HG03457 (cell line): ENCODE results near the gene CTBP2.
"Not testable (repeated sequence)": the region's sequence is repeated elsewhere in the genome, so short reads cannot be mapped to it uniquely, and the experiment has no call there.

ENCODE experiments used
- ATAC-seq: cut with Tn5 transposase; IDR thresholded peaks from one replicate; pipeline ENCODE4 v1.9.1; 2021; ENCODE audit warnings: moderate number of reproducible peaks; ENCODE audit not compliant: unreplicated experiment

Gene CTBP2

GRCh38 chr10:125160856-125161706 lies 718 bp upstream of the CTBP2 start:
- no peak for ATAC-seq

- no peak for ATAC-seq
Measured at GRCh38 chr10:125159486-125159931, 854 bp downstream of the CTBP2 start.

DNA sequence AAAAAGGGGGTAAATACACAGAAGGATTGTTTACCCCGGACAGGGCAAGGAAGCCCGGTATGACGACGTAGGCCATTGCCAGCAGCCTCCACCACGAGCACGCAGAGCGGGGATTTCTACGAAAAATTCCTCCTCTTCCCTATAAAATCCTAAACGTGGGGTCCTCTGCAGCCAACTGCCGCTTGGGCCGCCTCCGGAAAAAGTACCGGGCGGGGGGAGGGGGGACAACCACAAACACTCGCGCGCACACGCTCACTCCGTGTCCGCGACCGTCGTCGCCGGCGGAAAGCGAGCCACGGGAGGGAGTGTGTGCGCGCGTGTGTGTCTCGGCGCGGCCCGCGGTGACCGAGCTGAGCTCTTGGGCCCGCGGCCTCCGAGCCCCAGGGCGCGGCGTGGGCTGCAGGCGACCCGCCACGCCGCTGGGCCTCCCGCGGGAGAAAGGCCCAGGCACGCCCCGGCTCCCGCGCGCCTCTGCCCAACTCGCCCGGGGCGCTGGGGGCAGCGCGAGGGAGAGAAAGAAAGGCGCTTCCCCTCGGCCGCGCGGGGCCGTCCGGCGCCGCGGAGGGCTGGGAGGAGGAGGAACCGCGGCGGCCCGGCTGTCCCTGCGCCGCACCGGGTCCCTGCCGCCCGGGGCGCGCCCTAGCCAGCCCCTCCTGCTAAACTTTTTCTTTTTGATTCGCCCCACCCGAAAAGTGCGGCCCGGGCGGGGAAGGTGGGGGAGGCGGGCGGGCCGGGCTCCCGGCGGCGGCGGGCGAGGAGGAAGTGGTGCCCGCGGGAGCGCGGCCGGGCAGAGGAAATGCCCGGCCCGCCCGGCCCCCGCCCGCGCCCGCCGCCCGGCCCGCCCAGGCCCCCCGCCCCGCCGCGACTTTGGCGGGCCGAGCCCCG lies 1.5 kb downstream of the CTBP2 start:
- ATAC-seq: no peak

DNA sequence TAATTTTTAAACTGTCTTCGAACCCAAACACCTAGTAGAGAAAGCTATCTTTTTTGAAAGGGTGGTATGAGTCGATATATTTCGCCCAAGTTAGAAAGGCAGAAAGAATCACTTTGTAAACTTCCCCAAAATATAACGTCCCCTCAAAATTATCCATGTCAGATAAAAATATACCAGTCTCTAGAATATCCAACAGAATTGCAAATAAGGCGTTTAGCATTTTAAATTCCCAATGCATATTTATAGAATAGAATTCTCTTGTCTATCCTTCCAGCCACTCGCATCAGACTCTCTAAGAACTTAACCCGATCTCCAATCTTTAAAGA lies 2.1 kb downstream of the CTBP2 start:
- ATAC-seq: no peak

GRCh38 chr10:125157505-125157904 lies 2.9 kb downstream of the CTBP2 start:
- no peak for ATAC-seq

DNA sequence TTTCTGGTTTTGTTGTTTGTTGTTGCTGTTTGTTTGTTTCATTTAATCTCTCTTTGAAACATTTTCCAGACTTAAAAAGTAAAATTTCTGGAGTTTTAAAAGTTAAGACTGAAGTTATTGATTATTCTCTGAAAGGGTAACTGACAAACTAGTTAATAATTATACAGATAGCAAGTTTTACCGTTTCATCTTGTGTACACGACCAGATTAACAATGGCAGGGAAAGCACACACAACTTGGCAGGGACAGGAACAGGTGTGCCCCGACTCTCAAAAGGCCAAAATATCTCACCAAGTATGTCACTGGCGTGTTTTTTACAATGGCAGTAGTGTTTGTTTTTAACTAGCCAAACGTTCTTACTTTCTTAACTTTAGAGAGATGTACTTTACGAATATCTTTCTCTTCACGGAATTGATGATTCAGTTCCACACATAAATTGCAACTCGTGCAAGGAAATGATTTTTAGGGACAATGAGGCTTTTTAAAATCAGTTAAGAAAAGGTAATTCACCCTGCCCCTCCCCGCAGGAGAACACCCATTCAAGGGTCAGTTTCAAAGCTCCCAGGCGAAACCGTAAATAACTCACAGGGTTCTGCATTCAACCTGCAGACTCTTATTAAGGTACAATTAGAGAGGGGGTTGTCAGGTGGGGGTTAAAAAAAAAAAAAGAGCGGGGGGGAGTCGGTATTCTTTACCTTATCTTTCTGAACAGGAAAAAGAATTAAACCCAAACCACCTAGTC lies 3.5 kb downstream of the CTBP2 start:
- ATAC-seq: no peak

DNA sequence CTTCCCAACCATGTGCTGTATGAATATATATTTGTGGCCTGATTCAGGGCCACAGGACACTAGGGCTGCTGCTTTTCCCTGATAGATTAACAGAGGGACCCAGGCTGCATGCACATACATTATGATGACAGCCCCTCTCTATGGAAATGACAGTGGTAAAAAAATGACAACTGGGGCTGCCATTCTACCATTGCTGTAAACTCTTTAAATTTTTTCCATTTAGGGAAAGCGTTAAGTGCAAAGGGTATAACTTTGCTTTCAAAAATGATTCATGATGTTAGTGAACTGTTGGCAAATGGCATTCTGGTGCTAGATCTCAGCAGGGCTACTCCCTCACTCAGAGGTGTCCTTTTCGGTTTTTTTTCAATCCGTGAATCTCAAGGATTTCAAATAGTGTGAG lies 4.2 kb downstream of the CTBP2 start:
- no peak for ATAC-seq

GRCh38 chr10:125155101-125155500 lies 5.3 kb downstream of the CTBP2 start:
- no peak for ATAC-seq

- ATAC-seq: no peak
Measured at GRCh38 chr10:125154529-125154928, 5.8 kb downstream of the CTBP2 start.

GRCh38 chr10:125153703-125154490 lies 6.5 kb downstream of the CTBP2 start:
- ATAC-seq: no peak

- ATAC-seq: no peak
Measured at GRCh38 chr10:125152450-125153368, 7.7 kb downstream of the CTBP2 start.

DNA sequence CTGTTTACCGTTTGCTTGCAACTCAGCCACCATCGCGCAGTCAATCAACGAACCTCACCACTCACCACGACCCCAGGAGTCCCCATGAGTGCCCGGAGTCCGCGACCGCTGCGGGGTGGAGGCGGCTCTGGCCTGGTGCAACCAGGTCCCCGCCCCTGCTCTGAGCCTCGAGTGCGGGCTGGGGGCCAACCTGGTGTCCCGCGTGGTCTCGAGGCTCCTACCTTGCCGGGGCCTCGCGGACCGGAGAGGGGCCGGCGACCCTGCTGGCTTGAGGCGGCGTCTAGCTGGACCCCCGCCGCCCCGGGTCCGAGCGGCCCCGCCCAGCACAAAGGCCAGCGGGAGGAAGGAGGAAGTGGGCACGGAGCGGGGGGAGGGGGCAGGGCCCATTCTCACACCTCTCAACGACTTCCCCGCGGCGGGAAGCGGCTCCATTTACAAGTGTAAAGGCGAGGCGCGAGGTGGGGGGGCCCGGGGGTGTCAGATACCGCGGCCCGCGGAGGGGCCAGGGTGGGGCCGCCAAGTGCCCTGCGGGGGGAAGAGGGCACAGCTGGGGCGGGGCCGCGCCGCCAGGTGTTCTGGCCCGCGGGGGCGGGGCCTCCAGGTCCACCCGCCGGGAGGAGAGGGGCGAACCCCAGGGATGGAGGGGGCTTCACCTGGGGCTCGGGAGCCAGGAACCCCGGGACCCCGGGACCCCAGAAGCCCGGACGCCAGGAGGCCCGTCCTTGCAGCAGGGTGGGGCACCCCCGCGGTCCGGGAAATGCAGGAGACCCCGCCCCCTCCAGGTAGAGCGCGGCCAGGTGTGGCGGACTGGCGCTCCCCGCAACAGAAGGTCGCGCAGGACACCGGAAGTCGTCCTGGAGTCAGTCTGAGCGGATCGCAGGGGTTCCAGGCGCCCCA lies 8.6 kb downstream of the CTBP2 start:
- ATAC-seq: no peak

GRCh38 chr10:125151170-125151552 lies 9.2 kb downstream of the CTBP2 start:
- no peak for ATAC-seq

- not testable (repeated sequence) for ATAC-seq
Measured at GRCh38 chr10:125150376-125151083, 9.8 kb downstream of the CTBP2 start.

DNA sequence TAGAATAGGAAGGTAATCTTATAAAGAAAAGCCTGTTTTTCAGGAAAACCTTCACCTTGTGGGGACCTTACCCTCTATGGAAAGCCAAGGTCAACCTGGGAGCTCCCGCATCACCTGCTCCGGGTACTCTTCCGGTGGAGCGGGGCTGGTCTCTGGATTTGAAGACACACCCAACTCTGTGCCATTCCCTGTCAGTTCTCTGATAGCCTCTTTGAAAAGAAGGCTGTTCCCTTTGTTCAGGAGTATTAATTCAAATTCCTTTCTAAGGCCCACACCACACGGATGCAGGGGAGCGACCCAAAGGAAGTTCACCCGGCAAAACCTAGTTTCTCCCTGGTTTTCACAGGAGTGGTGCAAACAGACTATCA lies 10.7 kb downstream of the CTBP2 start:
- ATAC-seq: no peak

GRCh38 chr10:125149036-125149679 lies 11.2 kb downstream of the CTBP2 start:
- ATAC-seq: no peak

DNA sequence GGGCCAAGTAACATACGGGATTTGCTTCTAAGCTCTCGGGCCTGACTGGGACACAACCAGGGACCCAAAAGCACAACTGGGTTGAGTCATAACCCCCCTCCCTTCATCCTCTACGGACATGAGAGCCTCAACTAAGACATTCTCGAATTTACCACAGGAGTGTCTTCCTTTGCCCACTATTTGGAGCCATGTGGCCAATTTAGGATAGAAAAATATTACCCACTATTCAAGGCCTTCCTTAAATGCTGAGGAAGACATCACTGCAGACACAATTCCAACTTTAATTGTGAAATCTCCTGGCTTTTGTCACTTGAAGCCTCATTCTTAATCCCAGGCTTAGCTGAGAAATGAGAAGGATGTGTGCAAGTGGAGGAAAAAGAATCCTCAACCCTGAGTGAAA lies 11.8 kb downstream of the CTBP2 start:
- no peak for ATAC-seq
